MM.1S (cell line): ENCODE data around the gene VGLL4.
A peak's percentile ranks its signal among the peaks of the same experiment; 100 is the strongest.

Source experiments
- DNase-seq: peaks from one replicate; pipeline ENCODE4 v3.0.0-alpha.2; 2015
- H2AFZ ChIP-seq: fragments of 300-600 bp; sonication (generic); 2 replicates; pipeline ENCODE4 v1.6.0; 2016; ENCODE audit warnings: antibody characterized with exemption, low read length
- H3F3A ChIP-seq: fragments of 300-600 bp; sonication (generic); 2 replicates; pipeline ENCODE4 v1.6.1; 2016; ENCODE audit warnings: mild to moderate bottlenecking, antibody characterized with exemption, low read length, moderate library complexity, mixed read lengths; ENCODE audit not compliant: insufficient read depth
- H3K27ac ChIP-seq: fragments of 300-600 bp; sonication (generic); 2 replicates; pipeline ENCODE4 v1.5.1; 2016; ENCODE audit warnings: mild to moderate bottlenecking, low read length
- H3K27me3 ChIP-seq: fragments of 300-600 bp; sonication (generic); replicated peaks from 2 replicates; pipeline ENCODE4 v1.6.0; 2016; ENCODE audit warnings: low read length; ENCODE audit not compliant: insufficient read depth
- H3K36me3 ChIP-seq: fragments of 300-600 bp; sonication (generic); replicated peaks from 2 replicates; pipeline ENCODE4 v1.6.1; 2016; ENCODE audit warnings: mild to moderate bottlenecking, low read length, mixed read lengths; ENCODE audit not compliant: insufficient read depth
- H3K4me1 ChIP-seq: fragments of 300-600 bp; sonication (generic); 2 replicates; pipeline ENCODE4 v1.6.1; 2016; ENCODE audit warnings: low read length, mixed read lengths
- H3K4me2 ChIP-seq: fragments of 300-600 bp; sonication (generic); 2 replicates; pipeline ENCODE4 v1.6.0; 2016; ENCODE audit warnings: low read depth, low read length
- H3K4me3 ChIP-seq: fragments of 300-600 bp; sonication (generic); 2 replicates; pipeline ENCODE4 v1.5.1; 2016; ENCODE audit warnings: low read length, mixed read lengths
- H3K79me2 ChIP-seq: fragments of 300-600 bp; sonication (generic); 2 replicates; pipeline ENCODE4 v1.6.1; 2016; ENCODE audit warnings: mixed run types, low read length, mixed read lengths
- H3K9ac ChIP-seq: fragments of 300-600 bp; sonication (generic); 2 replicates; pipeline ENCODE4 v1.6.1; 2016; ENCODE audit warnings: low read length, mixed read lengths
- H3K9me2 ChIP-seq: fragments of 300-600 bp; sonication (generic); replicated peaks from 2 replicates; pipeline ENCODE4 v1.6.1; 2016; ENCODE audit warnings: mild to moderate bottlenecking, low read length, mixed read lengths; ENCODE audit not compliant: insufficient read depth
- H3K9me3 ChIP-seq: fragments of 300-600 bp; sonication (generic); replicated peaks from 2 replicates; pipeline ENCODE4 v1.6.1; 2016; ENCODE audit warnings: mild to moderate bottlenecking, low read length, mixed read lengths; ENCODE audit not compliant: insufficient read depth
- H4K20me1 ChIP-seq: fragments of 300-600 bp; sonication (generic); 2 replicates; pipeline ENCODE4 v1.6.1; 2016; ENCODE audit warnings: mild to moderate bottlenecking, low read length, moderate library complexity, mixed read lengths; ENCODE audit not compliant: insufficient read depth
- EZH2 ChIP-seq: fragments of 300-600 bp; sonication (generic); optimal IDR thresholded peaks from 2 replicates; pipeline ENCODE3; 2017; ENCODE audit warnings: low read depth, mild to moderate bottlenecking, antibody characterized with exemption, low read length, mixed read lengths
- EZH2phosphoT487 ChIP-seq: fragments of 300-600 bp; sonication (generic); IDR thresholded peaks from 2 replicates; pipeline ENCODE4 v1.6.1; 2018; ENCODE audit warnings: antibody characterized with exemption, low read length
- TF ChIP-seq, protein P1 (sequence below): fragments of 300-600 bp; sonication (generic); IDR thresholded peaks from 2 replicates; pipeline ENCODE4 v1.5.1; 2016; ENCODE audit warnings: antibody characterized with exemption, low read length, mixed read lengths

The VGLL4 gene

DNA sequence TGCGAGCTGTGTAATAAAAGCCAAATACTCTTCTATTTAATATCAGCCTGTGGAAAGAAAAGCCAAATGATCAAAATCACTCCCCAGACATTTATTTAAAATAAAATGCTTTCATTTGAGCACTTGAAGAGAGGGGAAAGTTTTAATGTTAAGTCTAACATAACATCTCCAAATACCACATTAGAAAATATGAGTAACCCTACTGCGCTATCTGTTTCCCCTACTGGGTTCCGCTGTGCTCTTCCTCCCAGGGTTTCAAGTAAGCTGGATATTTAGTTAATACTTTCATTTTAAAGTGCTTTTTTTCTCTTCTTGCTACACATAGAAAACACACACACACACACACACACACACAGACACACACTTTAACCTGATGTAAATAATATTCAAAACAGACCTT, 6.7 kb upstream of the VGLL4 start:
- no peak overlapping the region for H3K27ac ChIP-seq
- no peaks in the 10 kb centered on the region for H3K9me3 ChIP-seq
- H2AFZ ChIP-seq: no peak overlapping the region
- DNase-seq: no peak
- no peak overlapping the region for H3K9ac ChIP-seq
- no peaks in the 10 kb centered on the region for H3F3A ChIP-seq
- no peak overlapping the region for H3K4me3 ChIP-seq
- H3K4me2 ChIP-seq: no peak overlapping the region
- no peaks in the 10 kb centered on the region for H3K27me3 ChIP-seq
- H4K20me1 ChIP-seq: 0 out of 2 replicates have a peak, but pooled peaks cover 3% of the 10 kb centered on the region
- no peaks in the 10 kb centered on the region for H3K36me3 ChIP-seq
- no peak for TF ChIP-seq EZH2phosphoT487
- no peak for TF ChIP-seq EZH2
- TF ChIP-seq, protein P1, sequence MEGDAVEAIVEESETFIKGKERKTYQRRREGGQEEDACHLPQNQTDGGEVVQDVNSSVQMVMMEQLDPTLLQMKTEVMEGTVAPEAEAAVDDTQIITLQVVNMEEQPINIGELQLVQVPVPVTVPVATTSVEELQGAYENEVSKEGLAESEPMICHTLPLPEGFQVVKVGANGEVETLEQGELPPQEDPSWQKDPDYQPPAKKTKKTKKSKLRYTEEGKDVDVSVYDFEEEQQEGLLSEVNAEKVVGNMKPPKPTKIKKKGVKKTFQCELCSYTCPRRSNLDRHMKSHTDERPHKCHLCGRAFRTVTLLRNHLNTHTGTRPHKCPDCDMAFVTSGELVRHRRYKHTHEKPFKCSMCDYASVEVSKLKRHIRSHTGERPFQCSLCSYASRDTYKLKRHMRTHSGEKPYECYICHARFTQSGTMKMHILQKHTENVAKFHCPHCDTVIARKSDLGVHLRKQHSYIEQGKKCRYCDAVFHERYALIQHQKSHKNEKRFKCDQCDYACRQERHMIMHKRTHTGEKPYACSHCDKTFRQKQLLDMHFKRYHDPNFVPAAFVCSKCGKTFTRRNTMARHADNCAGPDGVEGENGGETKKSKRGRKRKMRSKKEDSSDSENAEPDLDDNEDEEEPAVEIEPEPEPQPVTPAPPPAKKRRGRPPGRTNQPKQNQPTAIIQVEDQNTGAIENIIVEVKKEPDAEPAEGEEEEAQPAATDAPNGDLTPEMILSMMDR: no peak
- no peaks in the 10 kb centered on the region for H3K9me2 ChIP-seq
- H3K79me2 ChIP-seq: 0 out of 2 replicates have a peak, but pooled peaks cover 13% of the 10 kb centered on the region
- H3K4me1 ChIP-seq: no peaks in the 10 kb centered on the region

DNA sequence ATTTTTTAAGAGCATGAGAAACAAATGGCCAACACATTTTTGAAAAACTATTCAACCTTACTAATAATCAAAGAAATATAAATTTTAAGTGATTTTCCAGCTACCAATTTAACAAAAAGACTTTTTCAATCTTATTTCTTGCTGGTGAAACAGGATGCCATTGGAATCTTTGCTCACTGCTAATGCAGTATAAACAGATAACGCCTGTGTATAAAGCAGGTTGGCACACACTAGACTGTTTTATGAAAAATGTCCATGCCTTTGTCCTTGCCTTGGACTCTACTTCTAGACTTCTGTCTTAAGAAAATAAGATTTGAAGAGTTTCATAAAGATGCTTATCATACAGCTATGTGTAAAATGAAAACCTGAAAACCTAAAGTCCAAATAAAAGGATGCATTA, 5.0 kb upstream of the VGLL4 start:
- H3K9me3 ChIP-seq: no peaks in the 10 kb centered on the region
- no peaks in the 10 kb centered on the region for H3K79me2 ChIP-seq

DNA sequence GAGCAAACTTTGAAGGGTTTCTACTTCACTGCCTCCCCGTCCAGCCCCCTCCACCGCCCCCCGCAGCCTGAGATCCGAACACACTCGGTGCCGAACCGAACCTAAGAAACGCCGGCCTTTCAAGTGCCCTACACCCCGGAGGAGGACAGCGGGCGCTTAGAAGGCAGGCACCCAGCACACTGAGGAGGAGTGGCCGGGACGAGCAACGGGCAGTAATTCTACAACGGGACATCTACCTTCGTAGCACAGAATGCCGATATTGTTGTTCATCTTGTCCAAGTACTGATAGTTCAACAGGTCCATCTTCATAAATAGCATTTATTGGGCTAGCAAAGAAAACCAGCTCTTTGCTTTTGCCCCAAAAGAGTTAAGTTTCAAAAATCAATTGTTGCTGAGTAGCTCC, 513 bp downstream of the VGLL4 start:
- Histone ChIP-seq H3K9me3 (no peaks in the 10 kb centered on the region), H3K4me3 (peak overlapping the region; percentile 63), H3F3A (peaks cover 25% of the 10 kb centered on the region), H3K27ac (peak overlapping the region; percentile 50; the same call in 1 of the 2 replicates), H3K9me2 (no peaks in the 10 kb centered on the region), H3K9ac (peak overlapping the region; percentile 47), H4K20me1 (no peaks in the 10 kb centered on the region), H3K79me2 (peaks cover 48% of the 10 kb centered on the region), H2AFZ (peak overlapping the region; percentile 50), H3K36me3 (no peaks in the 10 kb centered on the region), H3K4me1 (peaks cover 4% of the 10 kb centered on the region; the same call in 1 of the 2 replicates), H3K27me3 (no peaks in the 10 kb centered on the region), H3K4me2 (peak overlapping the region; percentile 92)
- TF ChIP-seq EZH2: no peak
- TF ChIP-seq, protein P1: no peak
- TF ChIP-seq EZH2phosphoT487: no peak
- DNase-seq: peak; percentile 14

More for the DNA sequence above, 5.0 kb upstream of the VGLL4 start:
- Histone ChIP-seq H3K4me1 (no peaks in the 10 kb centered on the region), H2AFZ (no peak overlapping the region), H3K9me2 (no peaks in the 10 kb centered on the region), H3F3A (peaks cover 10% of the 10 kb centered on the region), H3K36me3 (no peaks in the 10 kb centered on the region), H3K4me2 (no peak overlapping the region), H4K20me1 (no peaks in the 10 kb centered on the region), H3K27me3 (no peaks in the 10 kb centered on the region), H3K9ac (no peak overlapping the region), H3K27ac (no peak overlapping the region), H3K4me3 (no peak overlapping the region)
- no peak for DNase-seq
- no peak for TF ChIP-seq EZH2
- TF ChIP-seq, protein P1: no peak
- TF ChIP-seq EZH2phosphoT487: no peak
